SIG-M5 treated with dmso at 0.1 percent for 504 hours (cell line): Measurements from ENCODE around the gene BMPER.

Source experiments
- DNase-seq: peaks from one replicate; lab custom pipeline; 2025; ENCODE audit not compliant: unreplicated experiment; lab: John Stamatoyannopoulos, UW

BMPER gene

GRCh38 chr7:33905389-33906032 is at the start of gene BMPER:
Gene BMPER (plus strand): TSS chr7:33905539. CDS start chr7:33905614, 75 bp downstream.
- DNase-seq: peak; percentile 9

- no peak for DNase-seq
These were observed 43.4 kb upstream of the BMPER start for GRCh38 chr7:33861947-33862346.

GRCh38 chr7:33862946-33863814 is 42.2 kb upstream of the BMPER start:
- DNase-seq: no peak

- DNase-seq: no peak
These were observed 37.2 kb upstream of the BMPER start for GRCh38 chr7:33868166-33868565.

GRCh38 chr7:33869176-33869575 is 36.2 kb upstream of the BMPER start:
- DNase-seq: no peak

GRCh38 chr7:33870120-33870519 is 35.2 kb upstream of the BMPER start:
- DNase-seq: no peak

GRCh38 chr7:33872870-33873269 is 32.5 kb upstream of the BMPER start:
- no peak for DNase-seq

GRCh38 chr7:33873518-33873917 is 31.8 kb upstream of the BMPER start:
- no peak for DNase-seq

- DNase-seq: no peak
These were observed 31.2 kb upstream of the BMPER start for GRCh38 chr7:33873981-33874750.

- DNase-seq: no peak
These were observed 30.4 kb upstream of the BMPER start for GRCh38 chr7:33874943-33875342.

GRCh38 chr7:33876596-33877274 is 28.6 kb upstream of the BMPER start:
- no peak for DNase-seq

GRCh38 chr7:33880787-33881186 is 24.6 kb upstream of the BMPER start:
- DNase-seq: no peak

GRCh38 chr7:33881316-33881715 is 24.0 kb upstream of the BMPER start:
- DNase-seq: no peak

GRCh38 chr7:33882040-33882837 is 23.1 kb upstream of the BMPER start:
- DNase-seq: no peak

- DNase-seq: no peak
These were observed 22.2 kb upstream of the BMPER start for GRCh38 chr7:33882950-33883670.

GRCh38 chr7:33883671-33883965 is 21.7 kb upstream of the BMPER start:
- DNase-seq: no peak

GRCh38 chr7:33885290-33886148 is 19.8 kb upstream of the BMPER start:
- DNase-seq: no peak

- no peak for DNase-seq
These were observed 19.2 kb upstream of the BMPER start for GRCh38 chr7:33886149-33886623.
